NOMO-1 (cell line): Measurements from ENCODE around the gene BFSP2.

ENCODE experiments used
- DNase-seq, 2 experiments: peaks; one replicate each; lab custom pipeline; 2025; ENCODE audit not compliant: unreplicated experiment in 2 of 2; lab: John Stamatoyannopoulos, UW

The BFSP2 gene

DNA sequence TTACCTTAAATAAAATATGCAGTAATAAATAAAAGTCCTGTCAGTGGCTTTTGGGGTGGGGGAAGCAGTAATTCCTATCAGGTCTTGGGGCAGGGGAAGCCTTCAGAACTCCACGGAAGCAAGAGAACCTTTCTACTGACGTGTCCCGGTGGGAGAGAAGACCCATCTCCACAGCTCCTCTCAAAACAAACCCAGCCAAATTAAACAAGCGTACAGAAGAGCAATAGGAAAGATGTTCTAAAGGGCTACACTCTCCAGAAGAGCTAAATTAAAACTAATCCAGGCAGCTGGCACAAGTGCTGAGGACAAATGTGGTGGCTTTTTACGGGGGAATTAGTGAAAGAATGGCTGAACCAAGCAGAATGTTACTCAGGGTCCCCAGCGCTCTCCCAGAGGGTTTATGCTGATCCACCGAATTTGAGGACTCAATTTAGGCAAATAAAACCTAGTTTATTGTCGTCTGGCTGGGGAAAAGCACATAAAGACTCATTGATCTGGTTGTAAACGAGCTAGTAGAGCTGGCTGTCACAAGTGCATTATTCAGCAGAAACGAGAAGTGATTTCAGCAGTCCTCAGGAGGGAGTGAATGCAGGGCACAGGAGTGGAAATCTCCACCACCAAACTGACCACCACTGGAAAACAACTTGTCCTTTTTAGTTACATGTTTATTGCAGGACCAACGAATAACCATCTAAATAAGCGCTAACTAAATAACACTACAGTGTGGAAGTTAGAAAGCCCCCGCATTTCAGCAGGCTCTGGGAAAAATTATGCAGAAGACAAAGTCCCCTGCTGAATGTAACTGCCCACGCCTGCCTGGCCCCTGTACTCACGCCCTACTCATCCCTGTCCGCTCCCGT lies 13.5 kb downstream of the BFSP2 start:
- peak in 1 of 2 experiments; percentile 65 for DNase-seq

DNA sequence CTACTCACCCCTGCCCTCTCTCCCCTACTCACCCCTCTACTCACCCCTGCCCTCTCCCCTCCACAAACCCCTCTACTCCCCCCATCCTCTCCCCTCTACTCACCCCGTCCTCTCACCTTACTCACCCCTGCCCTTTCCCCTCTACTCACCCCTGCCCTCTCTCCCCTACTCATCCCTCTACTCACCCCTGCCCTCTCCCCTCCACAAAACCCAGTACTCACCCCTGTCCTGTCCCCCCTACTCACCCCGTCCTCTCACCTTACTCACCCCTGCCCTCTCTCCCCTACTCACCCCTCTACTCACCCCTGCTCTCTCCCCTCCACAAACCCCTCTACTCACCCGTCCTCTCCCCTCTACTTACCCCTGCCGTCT lies 14.2 kb downstream of the BFSP2 start:
- no peak for DNase-seq

DNA sequence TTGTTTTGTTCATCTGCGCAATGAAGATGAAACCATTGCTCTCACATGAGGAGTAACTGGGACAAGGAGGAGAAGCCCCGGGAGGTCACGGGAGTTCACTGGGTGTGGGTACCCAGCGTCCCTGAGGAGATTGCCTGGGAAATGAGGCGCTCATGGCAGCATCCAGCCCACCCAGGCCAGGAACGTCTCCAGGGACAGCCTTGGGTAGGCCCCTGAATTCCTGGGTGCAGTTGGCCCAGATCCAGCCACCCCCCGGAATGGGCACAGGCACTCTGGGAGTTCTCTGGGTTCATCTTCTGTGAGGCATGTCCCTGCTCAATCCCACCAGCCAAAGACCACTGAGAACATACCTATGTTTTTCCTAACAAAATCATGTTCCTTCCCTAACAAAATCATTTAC lies 18.5 kb downstream of the BFSP2 start:
- DNase-seq: no peak

DNA sequence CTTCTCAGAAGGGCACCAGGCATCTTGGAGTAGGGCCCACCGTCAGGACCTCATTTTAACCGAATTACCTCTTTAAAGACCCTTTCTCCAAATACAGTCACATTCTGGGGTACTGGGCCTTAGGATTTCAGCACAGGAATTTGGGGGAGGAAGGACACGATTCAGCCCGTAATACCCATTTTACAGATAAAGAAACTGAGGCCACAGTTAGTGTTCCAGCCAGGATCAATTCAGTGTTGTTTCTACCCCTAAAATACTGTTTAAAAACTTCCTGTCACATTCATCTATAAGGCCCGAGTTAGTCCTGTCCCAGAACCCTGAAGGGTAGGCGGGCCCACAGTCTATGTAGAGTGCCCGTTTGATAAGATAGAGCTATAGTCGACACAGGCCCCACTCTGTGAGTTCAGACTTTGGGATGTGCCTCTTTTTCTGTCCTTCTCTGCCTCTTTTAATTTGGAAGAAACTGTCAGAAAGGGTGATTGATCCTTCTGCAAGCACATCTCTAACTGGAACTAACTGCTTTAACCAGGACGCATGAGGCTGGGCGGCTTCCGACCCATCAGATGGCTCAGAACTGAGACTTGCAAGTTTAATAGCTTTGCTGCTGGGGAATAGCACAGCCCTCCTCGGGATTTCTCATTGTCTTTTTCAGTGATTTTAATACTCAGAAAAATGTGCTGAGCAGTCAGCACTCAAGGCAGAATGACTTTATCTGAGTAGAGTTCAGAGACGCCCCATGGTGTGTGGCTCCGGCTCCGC lies 19.5 kb downstream of the BFSP2 start:
- no peak for DNase-seq

DNA sequence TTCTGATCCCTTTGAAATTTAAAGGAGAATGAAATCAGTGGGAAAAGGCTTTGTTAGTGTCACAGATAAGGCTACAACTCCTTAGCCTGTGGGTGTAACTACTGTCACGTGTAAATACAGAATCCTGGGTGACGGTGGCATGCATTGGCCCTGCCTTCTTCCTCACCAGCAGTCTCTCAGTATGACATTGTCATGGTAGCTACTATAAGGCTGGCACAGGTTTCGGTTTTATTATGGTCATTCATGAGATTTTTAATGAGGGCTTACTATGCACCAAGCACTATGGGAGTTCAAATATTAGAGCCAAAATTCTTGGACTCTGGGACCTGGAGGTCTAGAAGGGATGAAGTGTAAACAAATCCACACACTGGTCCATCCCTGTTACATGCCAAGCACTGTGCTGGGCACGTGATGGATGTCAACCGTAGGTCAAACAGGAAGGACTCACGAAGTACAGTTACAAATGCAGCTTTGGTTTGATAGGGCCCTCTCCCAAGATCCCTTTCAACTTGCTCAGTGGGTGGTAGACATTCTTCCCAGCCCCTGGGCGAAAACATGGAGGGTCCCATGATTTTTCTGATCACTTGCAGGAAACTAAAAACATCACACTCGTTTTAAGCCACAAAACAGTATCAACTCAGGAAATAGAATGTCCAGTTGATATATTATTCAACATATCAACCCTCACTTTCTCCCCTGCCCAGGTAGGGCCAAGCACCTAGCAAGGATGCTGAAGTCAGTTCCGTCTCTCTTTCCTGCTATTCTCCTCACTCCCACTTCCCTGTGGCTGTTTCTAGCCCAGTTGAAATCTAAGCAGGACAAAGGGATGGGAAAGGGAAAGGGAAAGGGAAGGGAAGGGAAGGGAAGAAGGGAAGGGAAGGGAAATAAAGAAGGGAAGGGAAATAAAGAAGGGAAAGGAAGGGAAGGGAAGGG lies 25.3 kb downstream of the BFSP2 start:
- no peak for DNase-seq

DNA sequence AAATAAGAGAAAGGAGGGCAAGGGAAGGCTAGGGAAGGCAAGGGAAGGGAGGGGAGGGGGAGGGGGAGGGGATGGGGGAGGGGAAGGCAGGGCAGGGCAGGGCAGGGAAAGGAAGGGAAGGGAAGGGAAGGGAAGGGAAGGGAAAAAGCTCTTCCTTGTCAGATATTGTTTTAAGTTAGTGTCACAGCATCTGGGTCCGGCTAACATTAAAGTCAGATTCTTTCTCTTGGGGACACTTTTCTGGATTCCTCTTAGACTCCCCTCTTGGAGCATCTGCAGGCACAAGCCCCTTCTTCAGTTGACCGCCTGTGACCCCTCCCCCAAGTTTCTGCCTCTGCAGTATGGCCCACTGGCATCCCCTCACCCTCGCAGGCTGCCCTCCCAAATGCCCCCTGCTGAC lies 26.0 kb downstream of the BFSP2 start:
- DNase-seq: no peak

DNA sequence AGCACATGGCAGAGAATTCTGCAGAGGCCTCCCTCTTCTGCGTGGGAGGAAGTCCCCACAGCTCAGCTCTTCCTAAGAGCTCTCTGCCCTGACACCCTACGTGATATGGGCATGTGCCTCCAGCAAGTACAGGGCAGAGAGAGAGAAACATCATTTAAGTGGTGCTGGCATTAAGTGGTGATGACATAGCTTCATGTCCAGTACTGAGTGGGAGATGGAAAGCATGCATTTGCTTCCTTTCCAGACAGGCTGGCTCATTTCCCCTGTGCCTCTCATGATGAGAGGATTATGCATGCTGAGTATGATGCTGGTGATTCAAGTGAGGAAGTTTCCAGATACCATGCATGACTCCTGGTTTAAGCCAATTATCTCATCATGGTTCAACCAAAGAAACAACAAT lies 26.9 kb downstream of the BFSP2 start:
- no peak for DNase-seq

DNA sequence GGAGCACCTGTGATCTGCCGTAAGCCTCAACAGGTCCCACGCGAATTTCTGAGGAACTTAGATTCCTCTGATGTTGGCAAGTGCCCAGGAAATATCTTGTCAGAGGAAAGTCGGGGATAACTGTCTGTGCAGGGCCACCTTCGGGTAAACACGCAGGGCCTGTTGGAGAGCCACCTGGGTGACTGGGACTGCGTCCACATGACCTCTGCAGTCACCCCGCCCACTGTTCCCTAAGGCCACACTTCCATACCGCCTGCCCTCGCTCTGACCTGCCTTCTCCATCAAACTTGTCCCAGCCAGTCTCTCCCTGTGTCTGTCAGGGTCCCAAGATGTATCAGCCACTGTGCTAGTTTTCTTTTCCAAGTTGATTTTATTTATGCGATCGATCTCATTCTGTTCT lies 28.7 kb downstream of the BFSP2 start:
- no peak for DNase-seq

DNA sequence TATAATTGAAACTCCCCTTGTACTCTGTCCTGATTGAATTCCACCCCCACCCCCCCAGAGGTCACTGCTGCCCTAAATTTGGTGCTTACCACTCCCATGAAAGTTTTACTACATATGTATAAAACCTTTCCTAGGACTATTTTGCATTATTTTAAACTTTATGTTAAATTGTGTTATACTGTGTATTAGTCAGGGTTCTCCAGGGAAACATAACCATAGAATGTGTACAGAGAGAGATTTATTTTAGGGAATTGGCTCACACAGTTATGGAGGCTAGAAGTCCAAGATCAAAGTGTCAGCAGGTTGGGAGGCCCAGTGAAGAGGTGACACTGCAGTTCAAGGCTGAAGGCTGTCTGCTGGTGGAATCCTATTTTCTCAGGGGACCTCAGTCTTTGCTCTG lies 29.2 kb downstream of the BFSP2 start:
- no peak for DNase-seq

DNA sequence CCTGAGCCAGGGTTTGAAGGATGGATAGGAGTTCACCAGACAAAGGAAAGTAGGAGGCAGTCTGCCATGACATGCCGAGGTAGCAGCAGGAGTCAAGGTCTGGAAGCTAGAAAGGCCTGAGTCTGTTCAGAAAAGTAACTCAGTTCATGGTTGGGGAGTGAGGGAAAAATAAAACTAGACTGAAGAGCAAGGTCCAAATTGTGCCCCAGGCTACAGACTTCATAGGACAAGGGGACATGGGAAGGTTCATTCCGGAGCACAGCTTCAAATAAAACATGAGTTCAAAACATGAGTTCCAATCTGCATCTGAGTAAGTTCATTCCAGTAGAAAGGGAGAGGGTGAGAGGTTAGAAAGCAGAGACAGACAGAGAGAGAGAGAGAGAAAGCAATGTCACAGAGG lies 39.7 kb downstream of the BFSP2 start:
- no peak for DNase-seq

DNA sequence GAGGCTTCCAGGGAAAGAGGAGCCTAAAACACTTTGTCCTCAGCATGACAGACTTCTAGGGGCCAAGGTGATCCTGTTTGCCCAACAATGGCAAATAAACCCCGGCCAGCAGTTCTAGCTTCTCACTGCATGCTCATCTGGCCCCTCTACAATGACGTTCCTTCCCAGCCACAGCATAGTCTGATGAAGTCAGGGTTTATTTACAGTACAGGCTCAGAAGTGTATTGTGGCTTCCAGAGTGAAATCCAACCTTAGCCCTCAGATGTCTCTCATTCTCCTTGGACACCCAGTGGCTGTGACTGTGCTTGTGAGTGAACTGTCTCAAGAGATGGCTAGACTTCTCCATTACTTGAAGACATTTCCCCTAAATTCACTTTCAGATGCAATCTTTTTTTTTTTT lies 40.8 kb downstream of the BFSP2 start:
- DNase-seq: no peak

DNA sequence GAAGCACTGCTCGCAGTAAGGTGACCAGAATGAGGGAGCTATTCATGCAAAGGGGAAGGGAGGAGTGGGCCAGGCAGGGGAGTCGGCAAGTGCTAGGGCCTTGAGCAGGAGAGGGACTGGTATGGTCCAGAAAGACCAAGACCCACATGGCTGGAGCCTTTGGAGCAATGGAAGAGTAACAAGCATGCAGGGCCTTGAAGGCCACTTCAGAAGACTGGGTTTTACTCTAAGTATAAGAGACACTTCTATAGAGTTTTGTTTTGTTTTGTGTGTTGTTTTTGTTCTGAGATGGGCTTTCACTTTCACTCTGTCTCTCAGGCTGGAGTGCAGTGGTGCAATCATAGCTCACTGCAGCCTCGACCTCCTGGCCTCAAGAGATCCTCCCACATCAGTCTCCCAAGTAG lies 42.0 kb downstream of the BFSP2 start:
- peak in 1 of 2 experiments; percentile 24 for DNase-seq

DNA sequence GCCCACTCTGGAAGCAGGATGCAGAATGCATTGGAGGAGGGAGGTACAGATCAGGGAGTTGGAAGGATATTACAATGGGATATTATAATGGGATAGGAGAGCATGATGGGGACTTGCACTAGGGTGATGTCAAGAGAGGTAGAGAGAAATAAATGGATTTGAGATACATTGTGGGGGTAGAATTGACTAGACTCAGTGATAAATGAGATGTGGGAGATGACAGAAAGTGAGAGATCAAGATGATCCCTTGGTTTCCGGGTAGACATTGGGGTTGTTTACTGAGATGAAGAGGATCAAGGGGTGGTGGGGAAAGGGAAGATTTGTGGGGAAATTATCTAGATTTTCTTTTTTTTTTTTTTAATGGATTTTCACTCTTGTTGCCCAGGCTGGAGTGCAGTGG lies 42.7 kb downstream of the BFSP2 start:
- no peak for DNase-seq

DNA sequence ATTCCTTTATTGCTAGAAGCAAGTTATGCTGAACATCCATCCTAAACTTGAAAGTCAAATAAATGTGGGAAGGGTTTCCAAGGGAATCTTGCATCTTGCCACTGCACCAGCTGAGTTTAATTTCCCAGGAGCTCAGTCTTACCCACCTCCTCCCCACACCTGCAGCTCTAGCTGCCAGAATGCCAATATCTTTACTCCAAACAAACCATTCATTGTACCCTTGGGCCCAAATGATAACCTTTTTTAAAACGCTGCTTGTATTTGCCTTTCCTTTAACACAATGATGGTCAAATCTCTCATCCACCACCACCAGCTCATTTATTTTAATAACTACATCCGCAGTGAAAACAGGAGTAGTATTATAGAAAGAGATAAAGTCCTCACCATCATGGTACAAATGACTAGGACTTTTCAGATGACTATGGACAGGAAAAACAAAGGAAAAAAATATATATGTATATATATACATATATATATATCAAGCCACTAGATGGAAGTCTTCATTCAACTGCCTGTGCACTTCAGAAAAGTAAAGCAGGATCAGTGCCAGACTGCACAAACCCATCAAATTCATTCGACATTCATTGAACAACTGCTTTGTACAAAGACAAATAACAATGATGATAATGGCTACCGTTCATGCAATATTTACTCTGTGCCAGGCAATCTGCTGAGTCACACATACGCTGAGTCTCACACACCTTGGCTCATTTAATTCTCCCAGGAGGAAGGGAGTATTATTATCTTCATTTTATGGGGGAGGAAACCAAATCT lies 44.0 kb downstream of the BFSP2 start:
- DNase-seq: no peak

DNA sequence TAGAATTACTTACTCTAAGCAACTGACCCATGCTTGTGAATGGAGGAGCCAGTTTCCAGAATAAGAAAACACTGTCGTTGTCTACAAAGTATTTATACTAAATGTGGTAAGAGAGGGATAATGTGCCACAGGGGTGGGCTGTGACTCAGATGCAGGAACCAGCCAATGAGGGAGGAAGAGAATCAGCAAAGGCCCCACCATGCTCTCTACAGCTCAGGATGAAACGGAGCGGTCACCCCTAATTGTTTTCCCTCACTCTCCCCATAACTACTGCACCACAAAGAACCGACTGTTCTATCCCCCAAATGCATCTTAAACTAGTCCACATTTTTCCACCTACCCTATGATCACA lies 44.5 kb downstream of the BFSP2 start:
- DNase-seq: no peak

DNA sequence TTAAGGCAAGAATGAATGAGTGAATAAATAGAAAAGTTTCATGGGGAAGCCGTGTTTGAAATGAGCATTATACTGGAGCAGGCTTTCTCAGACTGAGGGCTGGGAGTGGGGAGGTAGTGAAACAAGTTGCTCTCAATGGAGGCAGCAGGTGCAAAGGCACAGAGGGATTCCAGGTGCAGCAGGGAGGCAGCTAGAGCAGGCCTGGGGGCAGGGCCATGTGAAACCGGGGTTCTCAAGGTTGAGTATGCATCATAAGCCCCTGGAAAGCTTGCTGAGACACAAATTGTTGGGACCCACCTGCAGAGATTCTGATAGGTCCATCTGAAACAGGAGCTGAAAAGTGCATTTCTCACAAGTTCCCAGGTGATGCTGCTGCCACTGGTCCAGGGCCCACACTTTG lies 45.3 kb downstream of the BFSP2 start:
- no peak for DNase-seq

DNA sequence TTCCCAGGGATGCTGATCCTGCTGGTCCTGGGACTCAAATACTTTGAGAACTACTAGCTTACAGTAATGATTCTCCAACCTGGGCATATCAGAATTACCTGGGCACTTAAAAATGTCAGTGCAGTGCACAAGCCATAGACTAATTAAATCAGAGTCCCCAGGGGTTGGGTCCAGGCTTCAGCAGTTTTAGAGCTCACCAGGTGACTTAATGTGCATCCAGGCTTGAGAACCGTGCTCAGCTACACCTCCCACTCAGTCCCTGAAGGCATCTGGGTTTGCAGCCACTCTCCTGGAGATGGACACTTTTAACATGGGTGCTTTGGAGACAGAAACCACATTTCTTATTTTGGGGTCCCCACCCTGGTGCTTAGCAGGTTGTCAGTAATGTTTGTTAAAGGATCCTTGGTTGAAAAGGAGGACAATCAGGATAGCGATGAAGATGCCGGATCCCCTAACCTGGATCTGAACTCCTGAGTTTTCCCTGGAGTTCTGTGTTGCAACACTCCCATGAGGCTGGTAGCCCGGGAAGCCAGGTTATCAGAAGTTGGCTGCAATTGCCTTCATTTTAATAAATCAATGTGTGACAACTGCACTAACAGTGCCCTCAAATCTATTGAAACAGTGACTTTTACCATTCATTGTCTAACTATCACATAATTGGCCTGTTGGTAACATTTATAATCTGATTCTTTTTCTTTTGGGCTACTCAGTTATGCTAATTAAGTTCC lies 48.1 kb downstream of the BFSP2 start:
- no peak for DNase-seq

DNA sequence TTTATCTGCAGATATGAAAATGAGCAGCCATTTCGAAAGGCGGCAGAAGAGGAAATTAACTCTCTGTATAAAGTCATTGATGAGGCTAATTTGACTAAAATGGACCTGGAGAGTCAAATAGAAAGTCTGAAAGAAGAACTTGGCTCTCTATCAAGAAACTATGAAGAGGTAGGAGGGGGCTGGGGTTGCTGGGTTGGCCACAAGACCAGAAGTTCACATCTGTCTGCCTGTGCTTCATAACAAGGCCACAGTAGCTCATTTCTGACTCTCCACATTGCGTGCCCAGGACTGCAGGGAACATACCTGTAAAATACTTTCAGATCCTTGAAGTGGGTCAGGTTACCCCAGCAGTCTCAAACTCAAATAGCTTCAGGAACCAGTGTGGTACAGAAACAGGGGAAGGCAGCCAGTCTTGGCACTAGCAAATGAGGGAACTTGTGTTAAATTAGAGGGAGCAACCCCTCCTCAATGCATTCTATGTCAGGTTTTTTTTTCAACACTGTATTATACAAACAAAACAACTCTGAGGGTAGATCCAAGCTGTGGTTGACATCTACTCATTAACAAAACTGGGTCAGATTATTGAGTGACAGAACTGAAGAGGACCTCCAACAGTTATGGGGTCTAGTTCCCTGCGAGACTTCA lies 48.7 kb downstream of the BFSP2 start:
- DNase-seq: peak; percentile 78 to 92

DNA sequence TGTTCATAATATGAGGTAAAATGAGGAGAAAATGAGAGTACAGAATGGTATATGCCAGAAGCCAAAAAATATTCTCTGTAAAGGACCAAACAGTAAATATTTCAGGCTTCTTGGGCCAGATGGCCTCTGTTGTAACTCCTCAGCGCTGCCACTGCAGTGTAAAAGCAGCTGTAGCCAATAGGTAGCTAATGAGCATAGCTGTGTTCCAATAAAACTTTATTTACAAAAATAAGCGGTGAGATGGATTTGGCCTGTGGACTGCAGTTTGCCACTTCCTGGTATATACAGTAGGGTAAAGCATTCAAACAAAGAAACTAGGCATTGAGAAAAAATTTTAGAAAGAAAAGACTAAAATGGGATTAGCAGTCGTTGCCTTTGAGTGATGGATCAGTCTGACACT lies 51.5 kb downstream of the BFSP2 start:
- DNase-seq: no peak
